ENCODE data around the gene SUOX. TPM values are rescaled to one million over a fixed set of nuclear protein-coding genes. Genes with fewer than 3 reads are reported as not detected.

Gene SUOX
- total RNA-seq, 6 donors from 2014 or later, result 12.8 to 36.3 (median 21.9) TPM

- 81 to 85% methylated on average over 2 of the region's 2 CpGs for WGBS, 2 donors
- no peaks in the 10 kb centered on the region for H3K9me3 ChIP-seq
- no peak overlapping the region for H3K4me3 ChIP-seq
- TF ChIP-seq POLR2A (IDR thresholded peaks at IDR 0.05) (no peak), POLR2AphosphoS5 (IDR thresholded peaks at IDR 0.05) (no peak), CTCF (IDR thresholded peaks at IDR 0.05) (no peak), EP300 (IDR thresholded peaks at IDR 0.05) (no peak)
- no peak overlapping the region for H3K27ac ChIP-seq
- H3K36me3 ChIP-seq, result no peaks in the 10 kb centered on the region
- peaks cover 14 to 21% (median 17%) of the 10 kb centered on the region in 4 donors for H3K4me1 ChIP-seq
- DNase-seq (no peak), ATAC-seq (ENCODE audit: low FRiP score in 2 of 2) (no peak)
- H3K27me3 ChIP-seq, result no peaks in the 10 kb centered on the region
Measured at GRCh38 chr12:55963760-55964159, 33.3 kb upstream of the SUOX start.

GRCh38 chr12:55965240-55965639 is 31.8 kb upstream of the SUOX start:
- WGBS, 2 donors, result 83 to 84% methylated on average over 5 of the region's 5 CpGs

GRCh38 chr12:55965941-55966407 is 31.1 kb upstream of the SUOX start, which contains the start of gene PMEL:
Gene PMEL, minus strand, starts transcription at chr12:55966042. Its CDS starts 31 bp downstream, at chr12:55966011.
- peaks cover 14 to 26% (median 17%) of the 10 kb centered on the region in 4 donors for H3K4me1 ChIP-seq
- peak within 1 kb of the TSS; percentile 73 to 92 (median 86) for H3K27ac ChIP-seq
- no peak for TF ChIP-seq POLR2AphosphoS5 (IDR thresholded peaks at IDR 0.05)
- no peak for TF ChIP-seq POLR2A (IDR thresholded peaks at IDR 0.05)
- TF ChIP-seq EP300 (IDR thresholded peaks at IDR 0.05), result no peak
- no peak for TF ChIP-seq CTCF (IDR thresholded peaks at IDR 0.05)
- peaks cover 0 to 9% (median 0%) of the 10 kb centered on the region in 4 donors for H3K36me3 ChIP-seq
- peak in 1 of 2 donors; percentile 22 for ATAC-seq (ENCODE audit: low FRiP score in 2 of 2)
- H3K9me3 ChIP-seq, result no peaks in the 10 kb centered on the region
- WGBS, 2 donors, result 13 to 14% methylated on average over 4 of the region's 4 CpGs
- H3K27me3 ChIP-seq, result no peaks in the 10 kb centered on the region
- no peak for DNase-seq
- H3K4me3 ChIP-seq, result peak within 1 kb of the TSS; percentile 55 to 88 (median 68)

More at GRCh38 chr12:55965240-55965639, 31.8 kb upstream of the SUOX start:
- no peak for DNase-seq
- peaks cover 14 to 26% (median 17%) of the 10 kb centered on the region in 4 donors for H3K4me1 ChIP-seq
- ATAC-seq (ENCODE audit: low FRiP score in 2 of 2), result no peak
- no peak overlapping the region for H3K27ac ChIP-seq
- H3K9me3 ChIP-seq, result no peaks in the 10 kb centered on the region
- no peak for TF ChIP-seq EP300 (IDR thresholded peaks at IDR 0.05)
- no peak for TF ChIP-seq POLR2A (IDR thresholded peaks at IDR 0.05)
- no peak for TF ChIP-seq POLR2AphosphoS5 (IDR thresholded peaks at IDR 0.05)
- no peak for TF ChIP-seq CTCF (IDR thresholded peaks at IDR 0.05)
- H3K36me3 ChIP-seq, result peaks cover 0 to 1% (median 0%) of the 10 kb centered on the region in 4 donors
- H3K27me3 ChIP-seq, result no peaks in the 10 kb centered on the region
- H3K4me3 ChIP-seq, result no peak overlapping the region

- peak; percentile 96 to 99 for ATAC-seq (ENCODE audit: low FRiP score in 2 of 2)
- DNase-seq, result peak; percentile 94 to 96
- H3K9me3 ChIP-seq, result no peaks in the 10 kb centered on the region
Measured at GRCh38 chr12:55966408-55967281, 30.4 kb upstream of the SUOX start, which contains the start of gene CDK2. Gene CDK2, plus strand, starts transcription at chr12:55966830. Its CDS starts 179 bp downstream, at chr12:55967009.

More at GRCh38 chr12:55966408-55967281, 30.4 kb upstream of the SUOX start, which contains the start of gene CDK2:
- Histone ChIP-seq H3K4me1 (peaks cover 14 to 26% (median 19%) of the 10 kb centered on the region in 4 donors), H3K27ac (peak within 1 kb of the TSS; percentile 73 to 92 (median 86)), H3K4me3 (peak within 1 kb of the TSS; percentile 55 to 88 (median 68)), H3K27me3 (no peaks in the 10 kb centered on the region), H3K36me3 (peaks cover 0 to 13% (median 0%) of the 10 kb centered on the region in 4 donors)
- TF ChIP-seq EP300 (IDR thresholded peaks at IDR 0.05) (no peak), CTCF (IDR thresholded peaks at IDR 0.05) (peak in 1 of 6 experiments; percentile 1), POLR2A (IDR thresholded peaks at IDR 0.05) (peak in 3 of 4 donors; percentile 78 to 91 (median 81)), POLR2AphosphoS5 (IDR thresholded peaks at IDR 0.05) (peak; percentile 84 to 89)
- 0% methylated on average over 44 to 45 of the region's 45 CpGs for WGBS, 2 donors

Measured in upper lobe of left lung (tissue), 6 donors.